Limb (tissue), 2 donors: ENCODE data around the gene INPP5B.
"Not testable (repeated sequence)": the region's sequence is repeated elsewhere in the genome, so short reads cannot be mapped to it uniquely, and the experiment has no call there.

Experiments
- DNase-seq, 2 donors: peaks; one replicate each; pipeline ENCODE4 v3.0.0-alpha.2; 2016; ENCODE audit errors: extremely low spot score in 2 of 2

INPP5B gene

DNA sequence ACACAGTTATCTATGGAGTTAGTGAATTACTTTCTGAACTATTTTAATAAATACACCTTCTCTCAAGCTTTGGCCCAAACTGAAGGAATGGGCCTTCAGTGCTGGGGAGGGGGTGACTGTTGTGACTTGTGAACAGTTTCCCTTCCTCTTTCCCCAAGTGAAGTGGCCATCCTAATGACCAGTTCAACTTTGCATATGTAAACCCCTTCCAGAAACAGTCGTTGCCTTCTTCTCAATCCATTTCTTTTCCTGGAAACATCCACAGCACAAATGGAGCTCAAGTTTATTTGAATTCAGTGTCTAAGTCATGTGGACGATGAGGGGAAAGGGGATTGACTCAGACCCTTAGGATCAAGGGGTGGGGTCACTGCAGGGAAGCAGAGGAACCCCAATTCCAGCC, 1.3 kb upstream of the INPP5B start:
- DNase-seq = no peak

DNA sequence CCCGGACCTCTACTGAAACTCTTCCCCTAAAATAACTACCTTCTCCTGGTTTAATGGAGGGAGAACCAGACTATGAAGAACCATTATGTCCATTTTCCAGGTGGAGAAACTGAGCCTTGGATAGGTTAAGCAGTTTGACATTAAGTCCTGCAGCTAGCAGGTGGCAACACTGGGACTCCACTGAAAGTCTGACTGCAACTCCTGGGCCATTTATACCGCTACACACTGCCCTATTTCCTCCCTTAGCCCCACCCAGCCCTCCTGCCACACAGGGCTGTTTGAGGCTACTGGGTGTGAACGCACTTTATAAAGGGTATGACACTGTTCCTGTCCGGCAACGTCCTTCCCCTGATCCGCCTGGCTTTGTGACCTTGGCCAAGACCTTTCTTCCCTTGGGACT, 511 bp upstream of the INPP5B start:
- DNase-seq = no peak

DNA sequence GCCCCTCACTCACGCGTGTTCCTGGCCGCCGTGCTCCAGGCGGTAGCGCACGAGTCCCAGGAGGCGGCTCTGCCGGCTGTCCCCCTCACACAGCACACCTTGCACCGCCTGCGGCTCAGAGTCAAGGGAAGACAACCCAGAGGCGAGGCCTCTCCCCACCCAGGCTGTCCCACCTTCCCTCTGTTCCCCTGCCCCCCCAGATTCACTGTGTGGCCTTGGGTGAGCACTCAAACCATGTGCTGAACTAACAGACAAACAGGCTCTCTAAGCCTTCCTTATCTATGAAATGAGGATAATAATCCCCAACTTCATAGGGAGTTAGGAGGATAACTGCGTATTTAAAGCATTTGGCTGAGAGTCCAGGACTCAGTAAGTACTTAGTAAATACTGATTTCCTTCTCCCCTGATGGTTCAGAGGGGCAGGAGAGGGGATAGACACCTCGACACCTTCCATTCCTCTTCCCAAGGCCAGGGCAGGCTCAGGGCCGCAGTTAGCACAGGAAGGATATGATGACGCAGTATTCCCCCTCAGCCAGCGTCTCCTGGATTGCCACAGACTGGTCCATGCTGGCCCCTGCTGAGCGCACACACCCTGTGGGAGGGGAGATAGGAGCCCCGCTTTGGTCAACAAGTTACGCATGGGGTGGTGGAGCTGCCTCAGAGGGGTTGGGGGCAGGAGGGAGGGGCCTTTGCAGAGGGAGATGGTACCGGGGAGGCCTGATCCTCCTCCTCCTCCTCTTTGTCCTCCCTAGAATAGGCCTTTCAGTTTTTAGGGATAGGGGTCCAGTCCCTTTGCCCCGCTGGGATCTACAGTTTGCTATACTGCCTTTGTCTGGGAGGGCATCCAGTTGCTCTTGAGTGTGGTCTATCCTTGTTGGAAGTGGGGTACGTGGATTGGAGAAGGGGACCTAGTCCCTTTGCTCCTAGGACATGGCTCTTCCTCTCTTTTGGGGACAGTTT, 830 bp downstream of the INPP5B start:
- DNase-seq = peak; percentile 27 to 43

DNA sequence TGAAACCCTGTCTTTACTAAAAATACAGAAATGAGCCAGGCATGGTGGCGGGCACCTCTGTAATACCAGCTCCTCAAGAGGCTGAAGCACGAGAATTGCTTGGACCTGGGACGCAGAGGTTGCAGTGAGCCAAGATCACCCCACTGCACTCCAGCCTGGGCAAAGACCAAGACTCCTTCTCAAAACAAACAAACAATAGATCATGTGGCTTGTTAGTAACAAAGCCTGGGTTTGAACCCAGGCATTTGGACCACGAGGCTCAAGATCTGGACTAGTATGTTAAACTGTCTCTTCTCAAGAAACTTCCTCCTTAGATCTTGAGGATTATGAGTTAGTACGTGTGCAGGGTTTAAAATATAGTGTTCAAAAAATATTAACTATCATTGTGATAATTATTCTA, 1.6 kb downstream of the INPP5B start:
- DNase-seq = no peak

- no peak for DNase-seq
Measured at GRCh38 chr1:37944816-37945215, 2.0 kb downstream of the INPP5B start.

DNA sequence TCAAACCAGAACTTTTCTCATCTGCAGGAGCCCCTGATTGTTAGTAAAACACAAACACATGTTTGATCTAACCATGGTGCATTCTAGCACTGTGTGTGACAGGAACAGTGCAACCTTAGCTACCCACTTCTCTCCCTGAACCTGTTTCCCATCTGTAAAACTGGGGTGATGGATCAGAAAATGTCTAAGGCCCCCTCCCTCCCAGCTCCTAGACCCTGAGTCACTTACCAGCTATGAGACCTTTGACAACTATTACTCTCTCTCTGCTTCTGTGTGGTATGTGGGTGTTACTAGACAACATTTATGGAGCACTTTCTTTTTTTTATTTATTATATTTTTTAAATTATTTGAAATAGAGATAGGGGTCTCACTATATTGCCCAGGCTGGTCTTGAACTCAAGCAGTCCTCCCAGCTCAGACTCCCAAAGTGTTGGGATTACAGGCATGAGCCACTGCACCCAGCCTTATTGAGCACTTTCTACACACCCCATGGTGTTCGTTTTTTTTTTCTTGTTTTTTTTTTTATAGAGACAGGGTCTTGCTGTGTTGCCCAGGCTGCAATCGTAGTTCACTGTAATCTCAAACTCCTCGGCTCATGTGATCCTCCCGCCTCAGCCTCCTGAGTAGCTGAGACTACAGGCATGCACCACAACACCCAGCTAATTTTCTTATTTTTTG, 2.6 kb downstream of the INPP5B start:
- no peak for DNase-seq

GRCh38 chr1:37940299-37940947, 6.4 kb downstream of the INPP5B start:
- no peak for DNase-seq

DNA sequence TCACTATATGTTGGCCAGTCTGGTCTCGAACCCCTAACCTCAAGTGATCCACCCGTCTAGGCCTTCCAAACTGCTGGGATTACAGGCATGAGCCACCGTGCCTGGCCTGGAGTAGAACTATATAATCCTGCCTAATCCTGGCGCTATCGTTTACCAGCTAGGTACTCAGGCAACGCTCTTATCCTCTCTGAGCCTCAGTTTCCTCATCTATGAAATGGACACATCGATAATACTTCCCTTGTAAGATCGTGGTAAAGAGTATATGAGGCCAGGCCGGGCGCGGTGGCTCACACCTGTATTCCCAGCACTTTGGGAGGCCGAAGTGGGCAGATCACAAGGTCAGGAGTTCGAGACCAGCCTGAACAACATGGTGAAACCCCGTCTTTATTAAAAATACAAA, 10.1 kb downstream of the INPP5B start:
- DNase-seq = not testable (repeated sequence)

DNA sequence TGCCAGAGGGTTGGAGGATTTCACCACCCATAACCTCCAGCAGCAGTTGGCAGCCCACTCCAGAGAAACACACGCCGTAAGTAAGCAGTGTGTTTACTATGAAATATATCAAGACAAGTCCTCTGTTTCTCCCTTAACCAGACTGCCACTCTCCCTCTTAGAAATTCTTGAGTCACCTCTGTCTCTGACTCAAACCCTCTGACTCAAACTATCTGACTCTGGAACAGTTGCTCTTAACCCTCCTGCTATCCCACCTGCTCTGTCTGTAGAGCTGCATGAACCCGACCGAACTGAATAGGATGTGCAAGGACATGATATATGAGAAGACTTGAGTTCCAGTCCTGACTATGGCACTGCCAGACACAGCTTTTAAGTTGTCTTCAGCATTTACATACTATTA, 14.1 kb downstream of the INPP5B start:
- no peak for DNase-seq

DNA sequence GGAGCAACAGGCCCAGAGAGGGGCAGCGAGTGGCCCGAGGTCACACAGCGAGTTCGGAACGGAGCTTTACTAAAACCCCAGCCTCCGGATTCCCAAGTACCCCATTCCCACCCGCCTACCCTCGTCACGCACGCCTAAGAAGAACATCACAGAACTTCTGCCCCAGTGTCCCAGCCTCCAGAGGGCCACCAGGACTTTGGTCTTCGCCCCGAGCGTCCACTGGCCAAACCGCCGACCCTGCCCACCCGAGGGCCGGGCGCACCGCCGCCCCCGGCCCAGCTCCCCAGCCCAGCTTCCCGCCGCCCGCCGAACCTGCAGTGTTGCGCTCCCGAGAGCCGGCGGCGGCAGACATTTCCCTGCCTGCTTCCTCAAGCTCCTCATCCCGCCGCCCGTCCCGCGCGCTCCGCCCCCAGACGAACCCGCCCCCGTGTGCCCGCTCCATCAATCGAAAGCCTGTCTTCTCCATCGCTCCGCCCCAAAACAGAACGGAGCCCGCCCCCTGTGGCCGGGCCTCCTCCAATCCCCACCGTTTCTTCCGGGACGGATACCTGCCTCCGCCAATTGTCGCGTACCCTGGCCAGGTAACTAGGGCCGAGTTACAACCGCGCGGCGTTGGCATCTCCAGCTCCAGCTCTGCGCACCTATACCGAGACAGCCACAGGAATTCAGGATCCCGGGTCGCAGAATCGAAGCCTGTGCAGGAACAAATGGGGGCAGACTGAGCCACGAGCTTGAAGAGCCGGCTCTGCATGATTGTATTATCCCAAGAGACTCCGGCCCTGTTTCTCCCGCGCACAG, 15.3 kb downstream of the INPP5B start:
- peak; percentile 96 to 98 for DNase-seq

- DNase-seq = no peak
Measured at GRCh38 chr1:37931102-37931360, 15.8 kb downstream of the INPP5B start.

DNA sequence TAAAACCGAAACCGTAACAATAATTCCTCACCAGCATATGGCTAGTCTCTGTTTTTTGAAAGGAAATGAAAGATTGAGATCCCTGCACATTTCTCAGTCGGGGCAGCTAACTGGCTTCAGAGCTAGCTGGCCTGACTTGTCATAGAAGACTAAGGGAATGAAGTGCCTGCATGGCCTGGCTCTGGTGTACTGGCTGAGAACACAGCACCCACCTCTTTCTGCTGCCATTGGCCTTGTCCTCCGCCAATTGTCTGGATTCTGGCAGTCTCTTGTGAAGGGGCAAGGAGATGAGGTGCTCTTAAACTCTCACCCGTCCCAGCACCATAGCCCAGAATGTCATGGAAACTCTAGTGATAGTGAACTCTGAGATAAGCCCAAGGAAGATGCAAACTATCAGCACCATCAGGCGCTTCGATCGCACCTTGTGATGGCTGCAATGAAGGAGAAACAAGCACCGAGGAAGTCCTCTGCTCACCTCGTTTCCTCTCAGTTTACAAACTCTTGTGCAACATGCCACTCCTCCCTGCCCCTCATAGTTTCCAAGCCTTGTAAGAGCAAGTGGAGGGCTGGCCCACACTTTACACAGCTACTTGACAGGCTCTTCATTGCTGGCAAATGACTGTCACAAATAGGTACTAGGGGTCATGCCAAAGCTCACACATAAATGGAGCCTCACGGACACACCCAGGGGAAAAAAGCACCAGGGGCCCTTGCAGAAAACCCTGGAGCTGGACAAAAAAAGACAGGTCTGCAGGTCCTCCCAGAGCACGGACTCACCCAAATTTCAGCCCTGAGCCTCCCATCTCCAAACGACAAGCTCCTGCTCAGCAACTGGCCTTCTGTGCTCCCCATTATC, 16.4 kb downstream of the INPP5B start:
- no peak for DNase-seq

DNA sequence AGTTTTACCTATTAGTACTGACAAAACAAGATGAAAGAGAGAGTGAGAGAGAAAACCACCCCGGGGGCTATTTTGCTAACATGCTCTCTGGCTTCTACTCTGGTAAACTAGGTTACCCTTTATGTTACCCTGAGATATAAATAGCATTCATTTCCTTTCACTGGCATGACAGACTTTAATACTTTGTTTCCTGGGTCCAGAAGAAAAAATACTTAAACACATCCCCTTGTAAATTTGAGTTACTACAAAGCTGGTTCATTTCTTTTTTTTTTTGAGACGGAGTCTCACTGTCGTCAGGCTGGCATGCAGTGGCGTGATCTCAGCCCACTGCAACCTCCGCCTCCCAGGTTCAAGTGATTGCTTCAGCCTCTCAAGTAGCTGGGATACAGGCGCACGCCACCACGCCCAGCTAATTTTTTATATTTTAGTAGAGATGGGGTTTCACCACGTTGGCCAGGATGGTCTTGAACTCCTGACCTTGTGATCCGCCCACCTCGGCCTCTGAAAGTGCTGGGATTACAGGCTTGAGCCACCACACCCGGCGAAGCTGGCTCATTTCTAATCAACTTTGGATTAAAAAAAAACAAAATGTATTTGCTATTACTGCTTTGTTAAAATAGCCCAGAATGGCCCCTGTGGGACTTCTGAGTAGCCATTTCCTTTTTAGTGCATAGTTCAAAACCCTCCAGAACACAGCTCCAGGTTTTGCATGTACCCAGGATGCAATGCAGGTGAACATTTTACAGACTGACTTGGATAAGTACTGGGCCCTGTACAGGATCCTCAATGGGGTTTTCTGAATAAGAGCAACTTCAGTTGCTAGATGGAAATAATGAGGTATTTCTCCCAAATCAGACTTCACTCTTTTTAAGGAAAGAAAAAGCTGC, 20.6 kb downstream of the INPP5B start:
- DNase-seq = no peak

GRCh38 chr1:37925316-37925715, 21.5 kb downstream of the INPP5B start:
- no peak for DNase-seq

DNA sequence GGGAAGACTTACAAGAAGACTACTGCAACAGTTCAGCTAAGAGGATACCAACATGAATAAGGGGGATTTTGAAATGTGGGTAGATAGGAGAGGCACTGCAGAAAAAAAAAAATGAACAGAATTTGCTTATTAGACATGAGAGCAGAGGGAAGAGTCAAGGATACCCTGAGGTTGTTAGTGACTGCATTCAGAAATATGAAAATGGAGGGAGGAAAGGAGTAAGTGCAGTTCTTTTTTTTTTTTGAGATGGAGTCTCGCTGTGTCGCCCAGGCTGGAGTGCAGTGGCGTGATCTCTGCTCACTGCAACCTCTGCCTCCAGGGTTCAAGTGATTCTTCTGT, 23.3 kb downstream of the INPP5B start:
- no peak for DNase-seq

GRCh38 chr1:37922767-37923550, 23.9 kb downstream of the INPP5B start:
- no peak for DNase-seq

DNA sequence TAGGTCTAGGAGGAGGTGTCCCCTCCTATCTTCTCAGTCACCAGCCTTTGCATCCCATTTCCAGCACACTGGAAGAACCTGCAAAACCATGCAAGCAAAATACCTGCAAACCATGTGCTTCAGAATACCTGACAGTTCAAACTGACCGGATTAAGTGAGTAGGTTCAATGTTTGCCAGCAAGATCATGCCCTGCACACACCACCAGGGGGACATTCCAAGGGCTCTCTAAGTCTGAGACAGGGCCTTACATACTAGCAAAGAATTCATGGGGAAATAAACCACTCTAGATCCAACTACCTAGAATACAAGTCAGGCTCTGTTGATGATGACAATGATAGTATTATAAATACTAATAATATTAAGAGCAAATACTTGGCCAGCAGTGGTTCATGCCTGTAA, 27.6 kb downstream of the INPP5B start:
- DNase-seq = no peak

- no peak for DNase-seq
Measured at GRCh38 chr1:37915476-37916093, 31.3 kb downstream of the INPP5B start.
